ENCODE measurements around the gene SLC1A7. TPM values are rescaled to one million over a fixed set of nuclear protein-coding genes. Genes with fewer than 3 reads are reported as not detected.

SLC1A7 gene
- total and polyA plus RNA-seq, 2 of the 13 experiments (the other 11 are each of a cell fraction or from before 2014, with no cell fraction given): 0.04 to 2.0 TPM

DNA sequence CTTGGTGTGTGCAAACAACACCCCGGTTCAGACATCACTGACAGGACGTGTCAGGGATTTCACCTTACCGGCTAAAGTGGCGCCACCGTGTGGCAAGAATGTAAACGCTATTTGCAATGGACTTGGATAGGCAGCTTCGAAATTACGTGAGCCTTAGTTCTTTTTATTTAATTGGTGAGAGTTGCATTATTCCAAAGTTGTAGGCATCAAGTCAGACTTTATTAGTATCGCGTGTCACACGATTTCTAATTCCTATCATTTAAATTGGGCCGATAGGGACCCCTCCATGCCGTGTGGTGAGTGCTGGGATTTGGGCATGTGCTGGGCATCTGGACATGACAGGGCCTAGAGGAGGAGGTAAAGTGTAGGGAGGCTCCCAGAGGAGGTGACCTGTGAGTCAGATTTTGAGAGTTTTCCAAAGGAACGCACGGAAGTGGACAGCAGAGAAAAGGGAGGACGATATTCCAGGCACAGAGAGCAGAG is 39.7 kb upstream of the SLC1A7 start (continued):
- TF ChIP-seq MXD1 (CRISPR knock-in tag; IDR thresholded peaks at IDR 0.05) (0 out of 2 replicates have a peak, but pooled peaks have one; percentile 52), ZNF138 (CRISPR knock-in tag; IDR thresholded peaks at IDR 0.05; ENCODE audit: low read depth) (0 out of 2 replicates have a peak, but pooled peaks have one; percentile 36), ZNF572 (CRISPR knock-in tag; IDR thresholded peaks at IDR 0.05) (0 out of 2 replicates have a peak, but pooled peaks have one; percentile 49), ZNF782 (CRISPR knock-in tag; IDR thresholded peaks at IDR 0.05; ENCODE audit: borderline replicate concordance) (no peak), ZFP37 (CRISPR knock-in tag; IDR thresholded peaks at IDR 0.05; ENCODE audit: borderline replicate concordance) (0 out of 2 replicates have a peak, but pooled peaks have one; percentile 42), ZNF512 (CRISPR knock-in tag; IDR thresholded peaks at IDR 0.05) (no peak), KDM6A (CRISPR knock-in tag; IDR thresholded peaks at IDR 0.05; ENCODE audit: low read depth) (peak; percentile 27; the same call in 1 of the 2 replicates), STAG1 (CRISPR knock-in tag; IDR thresholded peaks at IDR 0.05) (peak; percentile 80), ARID3A (IDR thresholded peaks at IDR 0.05; ENCODE audit: low read depth, low read length) (peak; percentile 34; the same call in 1 of the 2 replicates), RARG (CRISPR knock-in tag; IDR thresholded peaks at IDR 0.05; ENCODE audit: low read depth) (no peak), ZFX (CRISPR knock-in tag; IDR thresholded peaks at IDR 0.05; ENCODE audit: low read depth) (peak; percentile 65; the same call in 1 of the 2 replicates), MIXL1 (CRISPR knock-in tag; IDR thresholded peaks at IDR 0.05) (peak; percentile 40; the same call in 1 of the 2 replicates), TFE3 (CRISPR knock-in tag; IDR thresholded peaks at IDR 0.05) (no peak), THAP11 (CRISPR knock-in tag; IDR thresholded peaks at IDR 0.05) (peak; percentile 41; the same call in 1 of the 2 replicates)
- TF ChIP-seq, protein P1, sequence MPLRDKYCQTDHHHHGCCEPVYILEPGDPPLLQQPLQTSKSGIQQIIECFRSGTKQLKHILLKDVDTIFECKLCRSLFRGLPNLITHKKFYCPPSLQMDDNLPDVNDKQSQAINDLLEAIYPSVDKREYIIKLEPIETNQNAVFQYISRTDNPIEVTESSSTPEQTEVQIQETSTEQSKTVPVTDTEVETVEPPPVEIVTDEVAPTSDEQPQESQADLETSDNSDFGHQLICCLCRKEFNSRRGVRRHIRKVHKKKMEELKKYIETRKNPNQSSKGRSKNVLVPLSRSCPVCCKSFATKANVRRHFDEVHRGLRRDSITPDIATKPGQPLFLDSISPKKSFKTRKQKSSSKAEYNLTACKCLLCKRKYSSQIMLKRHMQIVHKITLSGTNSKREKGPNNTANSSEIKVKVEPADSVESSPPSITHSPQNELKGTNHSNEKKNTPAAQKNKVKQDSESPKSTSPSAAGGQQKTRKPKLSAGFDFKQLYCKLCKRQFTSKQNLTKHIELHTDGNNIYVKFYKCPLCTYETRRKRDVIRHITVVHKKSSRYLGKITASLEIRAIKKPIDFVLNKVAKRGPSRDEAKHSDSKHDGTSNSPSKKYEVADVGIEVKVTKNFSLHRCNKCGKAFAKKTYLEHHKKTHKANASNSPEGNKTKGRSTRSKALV (CRISPR knock-in tag; IDR thresholded peaks at IDR 0.05): peak; percentile 46; the same call in 1 of the 2 replicates
- TF ChIP-seq, protein P2, sequence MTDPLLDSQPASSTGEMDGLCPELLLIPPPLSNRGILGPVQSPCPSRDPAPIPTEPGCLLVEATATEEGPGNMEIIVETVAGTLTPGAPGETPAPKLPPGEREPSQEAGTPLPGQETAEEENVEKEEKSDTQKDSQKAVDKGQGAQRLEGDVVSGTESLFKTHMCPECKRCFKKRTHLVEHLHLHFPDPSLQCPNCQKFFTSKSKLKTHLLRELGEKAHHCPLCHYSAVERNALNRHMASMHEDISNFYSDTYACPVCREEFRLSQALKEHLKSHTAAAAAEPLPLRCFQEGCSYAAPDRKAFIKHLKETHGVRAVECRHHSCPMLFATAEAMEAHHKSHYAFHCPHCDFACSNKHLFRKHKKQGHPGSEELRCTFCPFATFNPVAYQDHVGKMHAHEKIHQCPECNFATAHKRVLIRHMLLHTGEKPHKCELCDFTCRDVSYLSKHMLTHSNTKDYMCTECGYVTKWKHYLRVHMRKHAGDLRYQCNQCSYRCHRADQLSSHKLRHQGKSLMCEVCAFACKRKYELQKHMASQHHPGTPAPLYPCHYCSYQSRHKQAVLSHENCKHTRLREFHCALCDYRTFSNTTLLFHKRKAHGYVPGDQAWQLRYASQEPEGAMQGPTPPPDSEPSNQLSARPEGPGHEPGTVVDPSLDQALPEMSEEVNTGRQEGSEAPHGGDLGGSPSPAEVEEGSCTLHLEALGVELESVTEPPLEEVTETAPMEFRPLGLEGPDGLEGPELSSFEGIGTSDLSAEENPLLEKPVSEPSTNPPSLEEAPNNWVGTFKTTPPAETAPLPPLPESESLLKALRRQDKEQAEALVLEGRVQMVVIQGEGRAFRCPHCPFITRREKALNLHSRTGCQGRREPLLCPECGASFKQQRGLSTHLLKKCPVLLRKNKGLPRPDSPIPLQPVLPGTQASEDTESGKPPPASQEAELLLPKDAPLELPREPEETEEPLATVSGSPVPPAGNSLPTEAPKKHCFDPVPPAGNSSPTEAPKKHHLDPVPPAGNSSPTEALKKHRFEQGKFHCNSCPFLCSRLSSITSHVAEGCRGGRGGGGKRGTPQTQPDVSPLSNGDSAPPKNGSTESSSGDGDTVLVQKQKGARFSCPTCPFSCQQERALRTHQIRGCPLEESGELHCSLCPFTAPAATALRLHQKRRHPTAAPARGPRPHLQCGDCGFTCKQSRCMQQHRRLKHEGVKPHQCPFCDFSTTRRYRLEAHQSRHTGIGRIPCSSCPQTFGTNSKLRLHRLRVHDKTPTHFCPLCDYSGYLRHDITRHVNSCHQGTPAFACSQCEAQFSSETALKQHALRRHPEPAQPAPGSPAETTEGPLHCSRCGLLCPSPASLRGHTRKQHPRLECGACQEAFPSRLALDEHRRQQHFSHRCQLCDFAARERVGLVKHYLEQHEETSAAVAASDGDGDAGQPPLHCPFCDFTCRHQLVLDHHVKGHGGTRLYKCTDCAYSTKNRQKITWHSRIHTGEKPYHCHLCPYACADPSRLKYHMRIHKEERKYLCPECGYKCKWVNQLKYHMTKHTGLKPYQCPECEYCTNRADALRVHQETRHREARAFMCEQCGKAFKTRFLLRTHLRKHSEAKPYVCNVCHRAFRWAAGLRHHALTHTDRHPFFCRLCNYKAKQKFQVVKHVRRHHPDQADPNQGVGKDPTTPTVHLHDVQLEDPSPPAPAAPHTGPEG (CRISPR knock-in tag; IDR thresholded peaks at IDR 0.05): 0 out of 2 replicates have a peak, but pooled peaks have one; percentile 44

All from HepG2 (cell line).